Gastrocnemius medialis (tissue), 4 donors: ENCODE results near the gene EIF1AX. TPM values are rescaled to one million over a fixed set of nuclear protein-coding genes. Genes with fewer than 3 reads are reported as not detected.
"Not testable (repeated sequence)": the region's sequence is repeated elsewhere in the genome, so short reads cannot be mapped to it uniquely, and the experiment has no call there.

Experiments
- ATAC-seq, 2 donors: fragments of 150-250 bp; one replicate each; pipeline ENCODE4 v1.9.1; 2016
- DNase-seq, 2 donors: peaks; one replicate each; pipeline ENCODE4 v3.0.0-alpha.2; 2019
- H3K27ac ChIP-seq, 4 donors: fragments of 200-600 bp; sonication (generic); 1 replicate in 1 of 4; 2 replicates in 3 of 4; pipeline ENCODE4 v1.5.1; 2016 to 2018; ENCODE audit warnings: mild to moderate bottlenecking in 2 of 4, moderate library complexity in 1 of 4
- H3K27me3 ChIP-seq, 3 donors: fragments of 200-600 bp; sonication (generic) in 2 of 3; 1 replicate in 1 of 3; 2 replicates in 2 of 3; pipeline versions ENCODE4 v1.5.1 to v1.6.0; 2016 to 2019; ENCODE audit warnings: mild to moderate bottlenecking in 1 of 3, moderate library complexity in 1 of 3
- H3K36me3 ChIP-seq, 2 donors: fragments of 200-600 bp; sonication (generic) in 1 of 2; one replicate each; pipeline ENCODE4 v1.5.1; 2017 to 2018
- H3K4me1 ChIP-seq, 2 donors: fragments of 200-600 bp; sonication (generic) in 1 of 2; one replicate each; pipeline ENCODE4 v1.5.1; 2016 to 2017; ENCODE audit warnings: mild to moderate bottlenecking in 2 of 2
- H3K4me3 ChIP-seq, 4 donors: fragments of 200-600 bp; sonication (generic) in 3 of 4; 1 replicate in 1 of 4; 2 replicates in 3 of 4; pipeline ENCODE4 v1.5.1; 2016 to 2019; ENCODE audit warnings: mild to moderate bottlenecking in 2 of 4
- H3K9me3 ChIP-seq, 3 donors: fragments of 200-600 bp; sonication (generic) in 2 of 3; 1 replicate in 1 of 3; 2 replicates in 2 of 3; pipeline ENCODE4 v1.5.1; 2016 to 2019
- CTCF ChIP-seq, 5 experiments: fragments of 450-650 bp in 3 of 5; fragments of 200-600 bp in 2 of 5; sonication (generic) in 2 of 5; IDR thresholded peaks in 4 of 5; conservative IDR thresholded peaks in 1 of 5; 1 replicate in 4 of 5; 2 replicates in 1 of 5; pipeline ENCODE4 v1.5.1; 2016 to 2019; ENCODE audit warnings: antibody characterized with exemption in 5 of 5, mild to moderate bottlenecking in 3 of 5, moderate library complexity in 3 of 5
- POLR2A ChIP-seq, 2 donors: fragments of 450-650 bp; IDR thresholded peaks; one replicate each; pipeline ENCODE4 v1.6.1; 2017; ENCODE audit warnings: antibody characterized with exemption in 2 of 2, mild to moderate bottlenecking in 2 of 2, moderate library complexity in 2 of 2
- in situ Hi-C, 4 donors: fragments of 200-750 bp; cut with MboI; loops; one replicate each; pipeline versions ENCODE4 v1.15.0 to v1.8.0; 2017; ENCODE audit warnings: low sequenced_read_pairs in 4 of 4
- intact Hi-C: fragments of 100-400 bp; cut with DNase I; formaldehyde crosslinking; loops from one replicate; pipeline ENCODE4 v1.15.1; 2023; ENCODE audit warnings: low total_unique reads
- total RNA-seq, 4 donors: library from RNA; depleted of rRNA; stranded (reverse); fragments of >200 nt; gene quantifications; one replicate each; pipeline versions ENCODE4 v1.1.0 to v1.2.3, GENCODE V29; 2016

Gene EIF1AX
- total RNA-seq, 4 donors from 2014 or later: 61.0 to 124 (median 88.9) TPM

GRCh38 chrX:20173856-20174255, 32.2 kb upstream of the EIF1AX start:
- Histone ChIP-seq H3K4me3 (no peak overlapping the region), H3K9me3 (no peaks in the 10 kb centered on the region), H3K36me3 (peaks cover 0 to 40% of the 10 kb centered on the region in 2 donors), H3K4me1 (no peaks in the 10 kb centered on the region), H3K27me3 (peaks cover 0 to 3% (median 0%) of the 10 kb centered on the region in 3 donors), H3K27ac (no peak overlapping the region)
- ATAC-seq (no peak), DNase-seq (no peak)
- intact Hi-C loops (no loop called here), in situ Hi-C loops (no loop called here)
- TF ChIP-seq CTCF (IDR thresholded peaks at IDR 0.05 in 4 of 5, conservative IDR thresholded peaks at IDR 0.05 in 1 of 5) (no peak), POLR2A (IDR thresholded peaks at IDR 0.05) (no peak)

- H3K4me3 ChIP-seq: no peak overlapping the region
- no peaks in the 10 kb centered on the region for H3K4me1 ChIP-seq
- H3K9me3 ChIP-seq: no peaks in the 10 kb centered on the region
- DNase-seq (no peak), ATAC-seq (no peak)
- H3K36me3 ChIP-seq: peaks cover 0 to 40% of the 10 kb centered on the region in 2 donors
- TF ChIP-seq CTCF (IDR thresholded peaks at IDR 0.05 in 4 of 5, conservative IDR thresholded peaks at IDR 0.05 in 1 of 5) (no peak), POLR2A (IDR thresholded peaks at IDR 0.05) (no peak)
- H3K27ac ChIP-seq: no peak overlapping the region
- in situ Hi-C loops (no loop called here), intact Hi-C loops (no loop called here)
- peaks cover 0 to 3% (median 0%) of the 10 kb centered on the region in 3 donors for H3K27me3 ChIP-seq
Observed at GRCh38 chrX:20173313-20173712, 31.7 kb upstream of the EIF1AX start.

GRCh38 chrX:20171887-20172286, 30.2 kb upstream of the EIF1AX start:
- H3K4me1 ChIP-seq: no peaks in the 10 kb centered on the region
- no peak for ATAC-seq
- peaks cover 0 to 40% of the 10 kb centered on the region in 2 donors for H3K36me3 ChIP-seq
- in situ Hi-C loops: no loop called here
- H3K27ac ChIP-seq: no peak overlapping the region
- H3K4me3 ChIP-seq: no peak overlapping the region
- TF ChIP-seq POLR2A (IDR thresholded peaks at IDR 0.05) (no peak), CTCF (IDR thresholded peaks at IDR 0.05 in 4 of 5, conservative IDR thresholded peaks at IDR 0.05 in 1 of 5) (no peak)
- H3K9me3 ChIP-seq: no peaks in the 10 kb centered on the region
- DNase-seq: no peak
- H3K27me3 ChIP-seq: peaks cover 0 to 3% (median 0%) of the 10 kb centered on the region in 3 donors
- intact Hi-C loops: no loop called here

GRCh38 chrX:20162516-20162915, 20.9 kb upstream of the EIF1AX start:
- H3K4me1 ChIP-seq, H3K27ac ChIP-seq, H3K9me3 ChIP-seq, H3K27me3 ChIP-seq, ATAC-seq, DNase-seq, H3K4me3 ChIP-seq, intact Hi-C loops, in situ Hi-C loops: not testable (repeated sequence)
- peaks cover 0 to 24% of the 10 kb centered on the region in 2 donors for H3K36me3 ChIP-seq

GRCh38 chrX:20159797-20160385, 18.3 kb upstream of the EIF1AX start:
- peaks cover 0 to 44% of the 10 kb centered on the region in 2 donors for H3K36me3 ChIP-seq
- H3K27ac ChIP-seq: no peak overlapping the region
- ATAC-seq: no peak
- DNase-seq: no peak
- no peaks in the 10 kb centered on the region for H3K9me3 ChIP-seq
- intact Hi-C loops (no loop called here), in situ Hi-C loops (no loop called here)
- TF ChIP-seq CTCF (IDR thresholded peaks at IDR 0.05 in 4 of 5, conservative IDR thresholded peaks at IDR 0.05 in 1 of 5) (no peak), POLR2A (IDR thresholded peaks at IDR 0.05) (no peak)
- no peak overlapping the region for H3K4me3 ChIP-seq
- no peaks in the 10 kb centered on the region for H3K4me1 ChIP-seq
- H3K27me3 ChIP-seq: no peaks in the 10 kb centered on the region
